ENCODE data around the gene TEX11. TPM values are rescaled to one million over a fixed set of nuclear protein-coding genes. Genes with fewer than 3 reads are reported as not detected.
"Not testable (repeated sequence)": the region's sequence is repeated elsewhere in the genome, so short reads cannot be mapped to it uniquely, and the experiment has no call there.

TEX11 gene
- total and polyA plus RNA-seq, 9 donors = not detected

DNA sequence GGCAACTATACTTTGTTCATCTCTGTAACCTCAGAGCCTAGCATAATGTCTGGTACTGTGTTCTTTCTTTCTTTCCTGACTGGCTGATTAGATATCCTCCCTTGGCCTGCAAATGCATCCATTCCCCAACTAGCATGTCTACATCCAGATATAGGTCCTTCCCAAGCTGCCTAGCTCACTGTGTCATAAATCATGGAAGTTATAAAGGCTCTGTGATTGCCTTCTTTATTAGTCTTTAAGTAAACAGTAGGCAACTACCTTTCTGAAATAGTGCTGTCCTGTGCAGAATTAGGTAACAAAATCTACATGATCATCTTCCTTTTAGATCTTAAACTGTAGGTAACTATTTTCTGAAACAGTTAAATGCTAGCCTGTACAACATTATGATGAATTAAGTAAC, 239.4 kb downstream of the TEX11 start:
- no peak overlapping the region for H3K4me3 ChIP-seq
- intact Hi-C loops (cut with DNase I) = no loop called here

GRCh38 chrX:70664726-70665125, 243.8 kb downstream of the TEX11 start:
- intact Hi-C loops (cut with DNase I) = no loop called here
- no peaks in the 10 kb centered on the region for H3K9me3 ChIP-seq
- WGBS, 3 donors = 22 to 43% (median 24%) methylated on average over 1 of the region's 1 CpG
- no peak overlapping the region for H3K4me3 ChIP-seq
- TF ChIP-seq EP300 (IDR thresholded peaks at IDR 0.05) (no peak), POLR2A (IDR thresholded peaks at IDR 0.05) (no peak), CTCF (IDR thresholded peaks at IDR 0.05) (no peak)
- DNase-seq = no peak
- no peaks in the 10 kb centered on the region for H3K36me3 ChIP-seq
- H3K27me3 ChIP-seq = no peaks in the 10 kb centered on the region
- no peaks in the 10 kb centered on the region for H3K4me1 ChIP-seq (ENCODE audit: insufficient read depth)
- H3K27ac ChIP-seq = no peak overlapping the region

More for the DNA sequence above, 239.4 kb downstream of the TEX11 start:
- H3K9me3 ChIP-seq = no peaks in the 10 kb centered on the region
- H3K27ac ChIP-seq = no peak overlapping the region
- no peaks in the 10 kb centered on the region for H3K4me1 ChIP-seq (ENCODE audit: insufficient read depth)
- TF ChIP-seq CTCF (IDR thresholded peaks at IDR 0.05) (no peak), EP300 (IDR thresholded peaks at IDR 0.05) (no peak)
- DNase-seq = no peak
- H3K27me3 ChIP-seq = no peaks in the 10 kb centered on the region
- no peaks in the 10 kb centered on the region for H3K36me3 ChIP-seq

DNA sequence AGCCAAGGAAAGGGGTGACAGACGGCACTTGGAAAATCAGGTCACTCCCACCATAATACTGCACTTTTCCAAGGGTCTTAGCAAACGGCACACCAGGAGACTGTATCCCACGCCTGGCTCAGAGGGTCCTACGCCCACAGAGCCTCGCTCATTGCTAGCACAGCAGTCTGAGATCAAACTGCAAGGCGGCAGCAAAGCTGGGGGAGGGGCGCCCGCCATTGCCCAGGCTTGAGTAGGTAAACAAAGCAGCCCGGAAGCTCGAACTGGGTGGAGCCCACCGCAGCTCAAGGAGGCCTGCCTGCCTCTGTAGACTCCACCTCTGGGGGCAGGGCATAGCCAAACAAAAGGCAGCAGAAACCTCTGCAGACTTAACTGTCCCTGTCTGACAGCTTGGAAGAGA, 247.4 kb downstream of the TEX11 start:
- DNase-seq; H3K4me1 ChIP-seq (ENCODE audit: insufficient read depth); H3K27ac ChIP-seq; H3K27me3 ChIP-seq; H3K4me3 ChIP-seq; H3K9me3 ChIP-seq; intact Hi-C loops (cut with DNase I); H3K36me3 ChIP-seq: not testable (repeated sequence)
- WGBS, 3 donors = 38 to 60% (median 43%) methylated on average over 5 to 11 of the region's 11 CpGs

- H3K27me3 ChIP-seq; H3K27ac ChIP-seq; H3K4me3 ChIP-seq; intact Hi-C loops (cut with DNase I); DNase-seq; H3K36me3 ChIP-seq; H3K9me3 ChIP-seq; H3K4me1 ChIP-seq (ENCODE audit: insufficient read depth): not testable (repeated sequence)
- WGBS, 3 donors = 76 to 82% (median 81%) methylated on average over 3 to 4 of the region's 4 CpGs
These were observed 251.0 kb downstream of the TEX11 start for GRCh38 chrX:70657546-70657945.

DNA sequence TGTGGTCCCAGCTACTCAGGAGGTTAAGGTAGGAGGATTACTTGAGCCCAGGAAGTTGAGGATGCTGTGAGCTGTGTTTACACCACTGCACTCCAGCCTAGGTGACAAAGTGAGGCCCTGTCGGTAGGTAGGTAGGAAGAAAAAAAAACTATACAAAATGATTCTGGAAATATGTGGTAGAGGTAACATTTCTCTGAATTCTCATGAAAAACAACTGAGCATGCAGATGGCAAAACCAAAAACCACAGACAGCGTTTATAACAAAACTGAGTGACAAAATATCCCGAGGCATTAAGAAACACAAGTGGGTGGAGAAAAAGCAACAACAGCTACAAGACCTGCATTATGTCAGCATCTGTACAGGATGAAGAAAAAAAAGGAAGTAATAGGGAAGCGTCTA, 252.2 kb downstream of the TEX11 start:
- H3K9me3 ChIP-seq = no peaks in the 10 kb centered on the region
- intact Hi-C loops (cut with DNase I) = no loop called here
- no peak for TF ChIP-seq EP300 (IDR thresholded peaks at IDR 0.05)
- no peak for DNase-seq
- no peak overlapping the region for H3K4me3 ChIP-seq
- 63 to 69% (median 67%) methylated on average over 4 of the region's 4 CpGs for WGBS, 3 donors
- H3K36me3 ChIP-seq = no peaks in the 10 kb centered on the region
- H3K4me1 ChIP-seq (ENCODE audit: insufficient read depth) = no peaks in the 10 kb centered on the region
- no peaks in the 10 kb centered on the region for H3K27me3 ChIP-seq
- no peak overlapping the region for H3K27ac ChIP-seq

DNA sequence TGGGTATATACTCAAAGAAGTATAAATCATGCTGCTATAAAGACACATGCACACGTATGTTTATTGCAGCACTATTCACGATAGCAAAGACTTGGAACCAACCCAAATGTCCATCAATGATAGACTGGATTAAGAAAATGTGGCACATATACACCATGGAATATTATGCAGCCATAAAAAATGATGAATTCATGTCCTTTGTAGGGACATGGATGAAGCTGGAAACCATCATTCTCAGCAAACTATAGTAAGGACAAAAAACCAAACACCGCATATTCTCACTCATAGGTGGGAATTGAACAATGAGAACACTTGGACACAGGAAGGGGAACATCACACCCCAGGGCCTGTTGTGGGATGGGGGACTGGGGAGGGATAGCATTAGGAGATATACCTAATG, 260.6 kb downstream of the TEX11 start:
- H3K4me1 ChIP-seq (ENCODE audit: insufficient read depth); H3K36me3 ChIP-seq; DNase-seq; H3K9me3 ChIP-seq; H3K27ac ChIP-seq; H3K4me3 ChIP-seq; intact Hi-C loops (cut with DNase I); H3K27me3 ChIP-seq: not testable (repeated sequence)
- WGBS, 3 donors = 78 to 86% (median 80%) methylated on average over 3 of the region's 3 CpGs

DNA sequence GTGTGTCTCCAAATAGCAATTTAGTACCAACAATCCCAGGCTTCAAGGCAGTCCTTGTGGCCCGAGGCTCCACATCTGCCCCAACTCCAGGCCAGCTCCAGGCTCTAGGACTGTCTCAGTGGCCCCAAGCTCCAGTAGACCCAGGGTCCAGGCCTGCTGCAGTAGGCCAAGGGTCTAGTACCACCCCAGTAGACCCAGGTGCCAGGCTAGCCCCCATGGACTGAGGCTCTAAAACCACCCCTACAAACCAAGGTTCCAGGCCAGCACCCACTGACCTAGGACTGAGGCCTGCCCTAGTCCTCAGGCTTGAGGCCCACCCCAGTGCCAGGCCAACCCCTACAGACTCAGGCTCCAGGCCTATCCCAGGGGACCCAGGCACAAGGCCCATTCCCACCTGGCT, 272.3 kb downstream of the TEX11 start:
- intact Hi-C loops (cut with DNase I) = no loop called here
- Histone ChIP-seq H3K4me1 (ENCODE audit: insufficient read depth) (no peaks in the 10 kb centered on the region), H3K36me3 (no peaks in the 10 kb centered on the region), H3K27ac (no peak overlapping the region), H3K4me3 (no peak overlapping the region), H3K9me3 (no peaks in the 10 kb centered on the region), H3K27me3 (no peaks in the 10 kb centered on the region)
- TF ChIP-seq EP300 (IDR thresholded peaks at IDR 0.05) = no peak
- no peak for TF ChIP-seq CTCF (IDR thresholded peaks at IDR 0.05)
- TF ChIP-seq POLR2A (IDR thresholded peaks at IDR 0.05) = no peak
- DNase-seq = no peak
- WGBS, 3 donors = 57 to 69% (median 67%) methylated on average over 1 of the region's 1 CpG

Data from ovary (tissue), 9 donors.